Measurements from ENCODE around the gene KIFC3. TPM values are rescaled to one million over a fixed set of nuclear protein-coding genes. Genes with fewer than 3 reads are reported as not detected.
"Not testable (repeated sequence)": the region's sequence is repeated elsewhere in the genome, so short reads cannot be mapped to it uniquely, and the experiment has no call there.

KIFC3 gene
- total RNA-seq, 2 donors from 2014 or later = 1.3 to 1.5 TPM

DNA sequence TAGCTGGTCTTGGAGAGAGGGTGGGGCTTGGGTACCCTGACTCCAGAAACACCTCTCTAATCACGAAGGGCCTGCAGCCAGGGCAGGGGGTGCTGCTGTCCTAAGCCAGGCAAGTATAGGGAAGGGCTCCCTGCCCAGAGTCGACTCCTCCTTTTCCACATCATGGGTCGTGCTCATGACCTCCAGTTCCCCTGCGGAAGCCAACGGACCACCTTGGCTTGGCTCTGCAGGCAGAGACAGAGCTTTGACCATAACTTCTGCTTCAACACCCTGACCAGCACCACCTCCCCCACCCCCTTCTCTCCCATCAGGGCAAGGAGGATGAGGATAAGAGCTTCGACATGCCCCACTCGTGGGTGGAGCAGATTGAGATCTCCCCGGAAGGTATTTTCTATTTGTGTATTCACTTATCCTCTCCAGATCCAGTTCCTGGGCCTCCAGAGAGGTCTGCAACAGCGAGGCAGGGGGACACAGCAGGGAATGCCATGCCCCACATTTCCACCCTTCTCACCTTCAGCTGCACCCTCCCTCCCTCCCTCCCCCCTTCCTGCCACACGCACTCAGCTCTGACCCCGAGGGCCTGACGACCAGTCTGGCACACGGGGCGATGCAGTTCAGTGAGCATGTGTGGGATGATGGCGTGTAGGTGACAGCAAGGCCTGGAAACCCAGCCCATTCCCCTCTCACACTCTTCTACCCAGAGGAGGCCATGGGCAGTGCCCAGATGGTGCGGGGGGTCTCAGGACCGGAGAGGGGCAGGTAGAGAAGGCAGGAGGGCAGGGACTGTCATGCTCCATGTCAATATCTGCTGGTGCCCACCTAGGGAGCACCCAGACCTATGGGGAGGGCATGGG, 80.7 kb downstream of the KIFC3 start:
- Mint-ChIP-seq H3K4me3 (no peak overlapping the region), H3K4me1 (ENCODE audit: low read depth) (peaks cover 9% of the 10 kb centered on the region), H3K27ac (no peak overlapping the region), H3K27me3 (ENCODE audit: low read depth) (no peaks in the 10 kb centered on the region), H3K9me3 (no peaks in the 10 kb centered on the region), H3K36me3 (ENCODE audit: insufficient read depth in 2 of 2) (no peaks in the 10 kb centered on the region)
- DNase-seq (no peak), ATAC-seq (replicated peaks in 1 of 2) (no peak)

DNA sequence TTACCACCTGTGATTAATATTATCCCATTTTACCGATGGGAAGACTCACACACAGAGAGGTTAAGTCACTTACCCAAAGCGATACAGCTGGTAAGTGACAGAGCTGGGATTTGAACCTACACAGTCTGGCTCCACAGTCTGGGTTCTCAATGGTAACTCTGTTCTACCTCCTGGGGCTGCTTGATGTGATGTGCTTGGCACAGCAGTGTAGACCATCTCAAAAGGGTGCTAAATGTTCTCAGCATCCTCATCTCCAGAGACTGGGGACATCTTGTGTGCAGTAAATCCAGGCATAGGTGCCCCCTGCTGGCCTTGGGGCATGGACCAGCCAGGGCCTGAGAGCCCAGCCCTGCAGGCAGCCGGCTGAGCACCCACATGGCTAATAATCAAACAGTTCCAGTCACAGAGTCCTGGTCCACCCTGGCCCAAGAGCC, 82.1 kb downstream of the KIFC3 start:
- peak; percentile 59 to 60 for DNase-seq
- Mint-ChIP-seq H3K9me3 (no peaks in the 10 kb centered on the region), H3K4me3 (no peak overlapping the region), H3K27me3 (ENCODE audit: low read depth) (no peaks in the 10 kb centered on the region), H3K4me1 (ENCODE audit: low read depth) (peaks cover 4% of the 10 kb centered on the region), H3K36me3 (ENCODE audit: insufficient read depth in 2 of 2) (no peaks in the 10 kb centered on the region), H3K27ac (no peak overlapping the region)
- ATAC-seq (replicated peaks in 1 of 2) = peak; percentile 81 to 82

DNA sequence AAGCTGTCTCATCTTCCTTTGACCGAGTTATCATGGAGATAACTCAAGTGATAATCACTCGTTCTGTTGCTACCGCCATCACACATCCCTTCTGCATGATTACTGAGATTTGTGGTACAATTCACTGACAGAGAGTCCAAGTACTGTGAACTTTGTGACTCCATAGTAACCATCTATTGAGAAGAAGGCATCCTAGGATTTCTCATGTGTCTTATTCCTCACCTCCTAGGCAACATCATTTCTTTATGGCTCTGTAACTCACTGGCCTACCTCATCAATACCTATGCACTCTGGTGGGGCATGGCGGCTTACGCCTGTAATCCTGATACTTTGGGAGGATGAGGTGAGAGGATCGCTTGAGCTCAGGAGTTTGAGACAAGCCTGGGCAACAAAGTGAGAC, 88.2 kb downstream of the KIFC3 start:
- Mint-ChIP-seq H3K4me1 (ENCODE audit: low read depth) (no peaks in the 10 kb centered on the region), H3K27me3 (ENCODE audit: low read depth) (no peaks in the 10 kb centered on the region), H3K27ac (no peak overlapping the region)

DNA sequence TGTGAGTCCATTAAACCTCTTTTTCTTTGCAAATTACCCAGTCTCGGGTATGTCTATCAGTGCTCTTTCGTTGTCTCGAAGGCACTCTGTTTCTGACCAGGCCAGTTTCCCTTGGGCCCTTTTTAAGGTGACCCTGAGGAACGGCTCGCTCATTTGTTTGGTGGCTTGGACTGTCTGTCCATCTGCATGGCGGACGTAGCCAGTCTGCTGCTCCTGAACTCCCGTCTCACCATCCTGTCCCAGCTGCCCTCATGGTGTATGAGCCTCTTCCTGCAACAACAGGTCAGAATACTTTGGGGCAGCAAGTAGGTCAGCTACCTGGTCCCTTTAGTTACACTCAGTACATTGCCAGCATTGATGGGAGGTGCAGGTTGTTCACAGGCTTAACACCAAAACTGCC, 88.7 kb downstream of the KIFC3 start:
- H3K27me3 Mint-ChIP-seq (ENCODE audit: low read depth) = no peaks in the 10 kb centered on the region
- DNase-seq (no peak), ATAC-seq (replicated peaks in 1 of 2) (no peak)
- H3K27ac Mint-ChIP-seq = no peak overlapping the region
- H3K4me3 Mint-ChIP-seq = no peak overlapping the region
- H3K36me3 Mint-ChIP-seq (ENCODE audit: insufficient read depth in 2 of 2) = no peaks in the 10 kb centered on the region
- no peaks in the 10 kb centered on the region for H3K4me1 Mint-ChIP-seq (ENCODE audit: low read depth)
- no peaks in the 10 kb centered on the region for H3K9me3 Mint-ChIP-seq

More for the DNA sequence above, 88.2 kb downstream of the KIFC3 start:
- Mint-ChIP-seq H3K9me3 (no peaks in the 10 kb centered on the region), H3K36me3 (ENCODE audit: insufficient read depth in 2 of 2) (no peaks in the 10 kb centered on the region), H3K4me3 (no peak overlapping the region)
- DNase-seq = no peak
- ATAC-seq (replicated peaks in 1 of 2) = no peak

DNA sequence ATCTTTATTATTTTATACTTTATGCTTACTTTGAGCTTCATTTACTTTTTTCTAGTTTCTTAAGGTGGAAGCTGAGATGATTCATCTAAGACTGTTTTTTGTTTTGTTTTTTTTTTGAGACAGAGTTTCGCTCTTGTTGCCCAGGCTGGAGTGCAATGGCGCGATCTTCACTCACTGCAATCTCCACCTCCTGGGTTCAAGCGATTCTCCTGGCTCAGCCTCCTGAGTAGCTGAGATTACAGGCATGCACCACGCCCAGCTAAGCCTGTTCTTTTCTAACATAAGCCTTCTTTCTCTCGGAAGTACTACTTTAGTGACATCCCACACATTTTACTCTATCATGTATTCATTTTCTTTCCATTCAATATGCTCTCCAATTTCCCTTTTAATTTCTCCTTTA, 89.7 kb downstream of the KIFC3 start:
- not testable (repeated sequence) for H3K27me3 Mint-ChIP-seq (ENCODE audit: low read depth); DNase-seq; H3K36me3 Mint-ChIP-seq (ENCODE audit: insufficient read depth in 2 of 2); ATAC-seq (replicated peaks in 1 of 2); H3K4me3 Mint-ChIP-seq; H3K9me3 Mint-ChIP-seq; H3K4me1 Mint-ChIP-seq (ENCODE audit: low read depth)
- H3K27ac Mint-ChIP-seq = peak overlapping the region; percentile 69

DNA sequence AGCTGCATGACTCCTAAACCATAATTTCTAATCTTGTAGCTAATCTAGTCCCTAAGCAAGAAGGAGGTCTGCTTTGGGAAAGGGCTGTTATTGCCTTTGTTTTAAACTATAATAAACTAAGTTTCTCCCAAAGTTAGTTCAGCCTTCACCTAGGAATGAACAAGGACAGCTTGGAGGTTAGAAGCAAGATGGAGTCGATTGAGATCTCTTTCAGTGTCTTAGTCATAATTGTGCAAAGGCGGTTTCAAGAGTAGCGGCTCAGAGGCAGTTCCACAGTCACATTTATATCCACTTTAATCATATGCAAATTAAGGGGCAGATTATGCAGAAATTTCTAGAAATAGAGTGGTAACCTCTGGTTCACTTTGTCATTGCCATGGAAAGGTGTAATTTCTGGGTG, 90.3 kb downstream of the KIFC3 start:
- Mint-ChIP-seq H3K36me3 (ENCODE audit: insufficient read depth in 2 of 2) (no peaks in the 10 kb centered on the region), H3K9me3 (no peaks in the 10 kb centered on the region), H3K4me3 (no peak overlapping the region), H3K4me1 (ENCODE audit: low read depth) (peaks cover 9% of the 10 kb centered on the region), H3K27ac (no peak overlapping the region), H3K27me3 (ENCODE audit: low read depth) (no peaks in the 10 kb centered on the region)
- no peak for DNase-seq
- peak in 1 of 2 donors; percentile 30 for ATAC-seq (replicated peaks in 1 of 2)

DNA sequence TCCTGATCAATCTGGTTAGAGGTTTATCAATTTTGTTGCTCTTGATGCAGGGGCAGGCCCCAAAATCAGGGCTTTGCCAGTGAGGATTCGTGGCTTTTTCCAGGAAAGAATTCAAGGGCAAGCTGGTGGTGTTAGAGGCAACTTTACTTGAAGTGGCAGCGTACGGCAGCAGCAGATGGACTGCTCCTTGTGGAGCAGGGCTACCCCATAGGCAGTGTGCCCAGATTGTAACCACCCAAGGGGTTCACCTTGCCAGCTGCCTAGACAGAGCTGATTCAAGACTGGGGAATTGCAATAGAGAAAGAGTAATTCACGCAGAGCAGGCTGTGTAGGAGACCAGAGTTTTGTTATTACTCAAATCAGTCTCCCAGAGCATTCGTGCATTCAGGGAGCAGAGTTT, 90.9 kb downstream of the KIFC3 start:
- no peak for ATAC-seq (replicated peaks in 1 of 2)
- DNase-seq = no peak
- Mint-ChIP-seq H3K9me3 (peaks cover 0 to 3% of the 10 kb centered on the region in 2 donors), H3K27ac (no peak overlapping the region), H3K4me3 (no peak overlapping the region), H3K36me3 (ENCODE audit: insufficient read depth in 2 of 2) (no peaks in the 10 kb centered on the region), H3K27me3 (ENCODE audit: low read depth) (no peaks in the 10 kb centered on the region), H3K4me1 (ENCODE audit: low read depth) (peaks cover 13% of the 10 kb centered on the region)

DNA sequence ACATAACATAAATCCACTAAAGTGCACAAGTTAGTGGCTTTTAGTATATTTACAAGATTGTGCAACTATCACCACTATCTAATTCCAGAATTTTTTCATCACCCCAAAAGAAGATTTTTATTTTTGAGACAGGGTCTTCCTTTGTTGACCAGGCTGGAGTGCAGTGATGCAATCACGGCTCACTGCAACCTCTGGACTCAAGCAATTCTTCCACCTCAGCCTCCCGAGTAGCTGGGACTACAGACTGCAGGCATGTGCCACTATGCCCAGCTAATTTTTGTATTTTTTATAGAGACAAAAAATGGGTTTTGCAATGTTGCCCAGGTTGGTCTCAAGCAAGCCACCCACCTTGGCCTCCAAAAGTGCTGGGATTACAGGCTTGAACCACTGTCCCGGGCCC, 92.6 kb downstream of the KIFC3 start:
- H3K9me3 Mint-ChIP-seq = peaks cover 0 to 3% of the 10 kb centered on the region in 2 donors
- no peaks in the 10 kb centered on the region for H3K27me3 Mint-ChIP-seq (ENCODE audit: low read depth)
- no peak overlapping the region for H3K4me3 Mint-ChIP-seq
- no peak for ATAC-seq (replicated peaks in 1 of 2)
- DNase-seq = no peak
- H3K27ac Mint-ChIP-seq = no peak overlapping the region
- peaks cover 0 to 2% of the 10 kb centered on the region in 2 donors for H3K36me3 Mint-ChIP-seq (ENCODE audit: insufficient read depth in 2 of 2)
- peaks cover 13% of the 10 kb centered on the region for H3K4me1 Mint-ChIP-seq (ENCODE audit: low read depth)

Other genes with a start within 250 kb of the KIFC3 start
- 10 to 100 TPM in 1 of 2 donors, 1 to 10 TPM in 1; 9.0 to 21.3 TPM for gene ADGRG1, start 173.9 kb downstream of the KIFC3 start, total RNA-seq
- gene ADGRG3, start 134.2 kb downstream of the KIFC3 start, total RNA-seq = under 1 TPM in 1 of 2 donors, not detected in 1; 0.09 TPM
- gene DRC7, start 107.7 kb downstream of the KIFC3 start, total RNA-seq = under 1 TPM in 1 of 2 donors, not detected in 1; 0.19 TPM
- gene KATNB1, start 66.7 kb downstream of the KIFC3 start, total RNA-seq = 10 to 100 TPM; 23.2 to 31.3 TPM
- not detected for gene CNGB1, start 168.6 kb upstream of the KIFC3 start, total RNA-seq
- gene ZNF319, start 198.2 kb upstream of the KIFC3 start, total RNA-seq = 10 to 100 TPM; 12.0 to 12.7 TPM
- gene USB1, start 198.9 kb upstream of the KIFC3 start, total RNA-seq = 10 to 100 TPM; 38.9 to 45.0 TPM
- under 1 TPM; 0.76 to 0.84 TPM for gene MMP15, start 223.3 kb upstream of the KIFC3 start, total RNA-seq